ENCODE results near the gene MTOR.
"Not testable (repeated sequence)": the region's sequence is repeated elsewhere in the genome, so short reads cannot be mapped to it uniquely, and the experiment has no call there.

Gene MTOR

GRCh38 chr1:11100149-11100493 is 162.2 kb downstream of the MTOR start:
- DNase-seq, result no peak

- DNase-seq, result peak; percentile 95
These were observed 162.8 kb downstream of the MTOR start, which contains the start of gene EXOSC10 for GRCh38 chr1:11099310-11100148. Gene EXOSC10, minus strand, starts transcription at chr1:11099869. Its CDS starts 38 bp downstream, at chr1:11099831.

GRCh38 chr1:11098931-11099309 is 163.4 kb downstream of the MTOR start:
- peak; percentile 25 for DNase-seq

- DNase-seq, result not testable (repeated sequence)
These were observed 178.6 kb downstream of the MTOR start for GRCh38 chr1:11083784-11084183.

GRCh38 chr1:11080931-11081330 is 181.4 kb downstream of the MTOR start:
- DNase-seq, result no peak

- DNase-seq, result no peak
These were observed 183.7 kb downstream of the MTOR start for GRCh38 chr1:11078631-11079030.

- DNase-seq, result not testable (repeated sequence)
These were observed 189.0 kb downstream of the MTOR start for GRCh38 chr1:11073398-11073797.

GRCh38 chr1:11072216-11072917 is 190.0 kb downstream of the MTOR start:
- no peak for DNase-seq

GRCh38 chr1:11071463-11072215 is 190.7 kb downstream of the MTOR start:
- no peak for DNase-seq

- DNase-seq, result no peak
These were observed 191.5 kb downstream of the MTOR start for GRCh38 chr1:11070876-11071275.

GRCh38 chr1:11068600-11069473 is 193.5 kb downstream of the MTOR start:
- no peak for DNase-seq

GRCh38 chr1:11067716-11068599 is 194.4 kb downstream of the MTOR start:
- no peak for DNase-seq

- no peak for DNase-seq
These were observed 196.6 kb downstream of the MTOR start for GRCh38 chr1:11065796-11066195.

- DNase-seq, result no peak
These were observed 197.4 kb downstream of the MTOR start for GRCh38 chr1:11064942-11065341.

GRCh38 chr1:11063937-11064537 is 198.3 kb downstream of the MTOR start:
- peak; percentile 59 for DNase-seq

GRCh38 chr1:11062965-11063401 is 199.4 kb downstream of the MTOR start:
- no peak for DNase-seq

- no peak for DNase-seq
These were observed 200.5 kb downstream of the MTOR start for GRCh38 chr1:11061652-11062365.

- peak; percentile 91 for DNase-seq
These were observed 202.2 kb downstream of the MTOR start, which contains the start of gene SRM for GRCh38 chr1:11059968-11060830. Gene SRM, minus strand, starts transcription at chr1:11060018. Its CDS starts 75 bp downstream, at chr1:11059943.

Measured in hematopoietic multipotent progenitor cell treated with erythropoietin and hydrocortisone succinate and interleukin-3 and kit ligand, for 8 days (in vitro differentiated cells).